ENCODE measurements around the gene MAJIN.

Gene MAJIN

DNA sequence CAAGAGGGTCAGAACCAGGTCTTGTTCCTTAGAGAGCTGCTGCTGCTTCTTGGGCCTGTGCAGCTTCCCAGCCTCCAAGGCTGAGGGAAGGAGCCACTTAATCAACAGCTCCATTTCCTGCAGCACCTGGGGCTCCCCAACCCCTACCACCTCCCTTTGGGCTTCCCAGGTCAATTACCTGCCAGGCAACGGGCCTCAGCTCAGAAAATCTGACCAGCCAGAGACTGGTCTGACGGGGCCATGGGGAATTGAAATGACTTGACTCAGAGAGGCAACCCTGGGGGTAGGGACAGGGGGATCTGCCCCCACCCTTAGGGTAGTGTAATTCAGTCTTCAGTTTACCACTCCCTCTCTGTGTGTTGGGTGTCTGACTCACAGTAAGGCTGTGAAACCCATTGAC, 4.7 kb upstream of the MAJIN start:
- no peaks in the 10 kb centered on the region for H3K27me3 ChIP-seq (ENCODE audit: low read length)
- no peak for TF ChIP-seq EZH2phosphoT487 (conservative IDR thresholded peaks at IDR 0.05; ENCODE audit: low read length)
- TF ChIP-seq, protein P1, sequence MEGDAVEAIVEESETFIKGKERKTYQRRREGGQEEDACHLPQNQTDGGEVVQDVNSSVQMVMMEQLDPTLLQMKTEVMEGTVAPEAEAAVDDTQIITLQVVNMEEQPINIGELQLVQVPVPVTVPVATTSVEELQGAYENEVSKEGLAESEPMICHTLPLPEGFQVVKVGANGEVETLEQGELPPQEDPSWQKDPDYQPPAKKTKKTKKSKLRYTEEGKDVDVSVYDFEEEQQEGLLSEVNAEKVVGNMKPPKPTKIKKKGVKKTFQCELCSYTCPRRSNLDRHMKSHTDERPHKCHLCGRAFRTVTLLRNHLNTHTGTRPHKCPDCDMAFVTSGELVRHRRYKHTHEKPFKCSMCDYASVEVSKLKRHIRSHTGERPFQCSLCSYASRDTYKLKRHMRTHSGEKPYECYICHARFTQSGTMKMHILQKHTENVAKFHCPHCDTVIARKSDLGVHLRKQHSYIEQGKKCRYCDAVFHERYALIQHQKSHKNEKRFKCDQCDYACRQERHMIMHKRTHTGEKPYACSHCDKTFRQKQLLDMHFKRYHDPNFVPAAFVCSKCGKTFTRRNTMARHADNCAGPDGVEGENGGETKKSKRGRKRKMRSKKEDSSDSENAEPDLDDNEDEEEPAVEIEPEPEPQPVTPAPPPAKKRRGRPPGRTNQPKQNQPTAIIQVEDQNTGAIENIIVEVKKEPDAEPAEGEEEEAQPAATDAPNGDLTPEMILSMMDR (IDR thresholded peaks at IDR 0.05; ENCODE audit: insufficient read depth, low read length, poor library complexity, severe bottlenecking), result no peak
- no peaks in the 10 kb centered on the region for H4K20me1 ChIP-seq (ENCODE audit: low read depth, low read length)
- no peak overlapping the region for H3K9ac ChIP-seq (ENCODE audit: low read length)
- no peak overlapping the region for H3K4me2 ChIP-seq (ENCODE audit: low read depth, low read length, poor library complexity, severe bottlenecking)
- H3K9me3 ChIP-seq (ENCODE audit: insufficient read depth, low read length), result no peaks in the 10 kb centered on the region
- no peaks in the 10 kb centered on the region for H3K79me2 ChIP-seq (ENCODE audit: insufficient read depth, low read length)
- no peaks in the 10 kb centered on the region for H3K9me2 ChIP-seq (replicated peaks; ENCODE audit: insufficient read depth, low read length)
- H3K27ac ChIP-seq (ENCODE audit: low read depth, low read length), result no peak overlapping the region
- peaks cover 20% of the 10 kb centered on the region for H3F3A ChIP-seq (ENCODE audit: insufficient read depth)
- no peak overlapping the region for H2AFZ ChIP-seq (ENCODE audit: low read depth, low read length, severe bottlenecking)
- no peak overlapping the region for H3K4me3 ChIP-seq (ENCODE audit: insufficient read depth, low read length, poor library complexity, severe bottlenecking)
- no peaks in the 10 kb centered on the region for H3K36me3 ChIP-seq (ENCODE audit: low read length)

DNA sequence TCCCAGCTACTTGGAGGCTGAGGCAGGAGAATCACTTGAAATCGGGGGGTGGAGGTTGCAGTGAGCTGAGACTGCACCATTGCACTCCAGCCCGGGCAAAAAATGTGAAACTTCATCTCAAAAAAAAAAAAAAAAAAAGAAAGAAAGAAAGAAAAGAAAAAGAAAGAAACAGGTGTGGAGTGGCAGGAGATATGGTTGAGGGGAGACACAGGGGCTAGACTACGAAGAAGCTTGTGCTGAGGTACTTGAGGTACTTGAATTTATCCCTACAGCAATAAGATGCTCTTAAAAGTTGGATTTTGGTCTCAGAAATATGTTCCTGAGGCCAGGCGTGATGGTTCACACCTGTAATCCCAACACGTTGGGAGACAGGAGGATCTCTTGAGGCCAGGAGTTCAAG, 2.2 kb upstream of the MAJIN start:
- no peaks in the 10 kb centered on the region for H3K36me3 ChIP-seq (ENCODE audit: low read length)

DNA sequence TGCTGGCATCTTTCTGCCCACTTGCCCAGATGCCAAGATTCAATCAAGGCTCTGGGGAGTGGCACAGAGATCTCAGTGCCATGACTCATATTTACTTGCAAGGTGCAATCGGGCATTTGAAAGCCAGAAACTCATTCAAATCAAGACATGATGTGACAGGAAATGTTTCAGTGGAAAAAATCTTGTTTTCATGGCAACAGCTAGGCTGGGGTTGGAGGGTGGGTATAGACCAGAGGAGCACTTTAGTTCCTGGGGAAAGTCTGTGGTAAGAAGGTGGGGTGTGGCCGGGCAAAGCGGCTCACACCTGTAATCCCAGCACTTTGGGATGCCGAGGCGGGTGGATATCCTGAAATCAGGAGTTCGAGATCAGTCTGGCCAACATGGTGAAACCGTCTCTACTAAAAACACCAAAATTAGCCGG, 1.2 kb downstream of the MAJIN start:
- H3K9ac ChIP-seq (ENCODE audit: low read length), result no peak overlapping the region
- no peaks in the 10 kb centered on the region for H3K79me2 ChIP-seq (ENCODE audit: insufficient read depth, low read length)
- no peaks in the 10 kb centered on the region for H3K27me3 ChIP-seq (ENCODE audit: low read length)
- no peaks in the 10 kb centered on the region for H3K9me3 ChIP-seq (ENCODE audit: insufficient read depth, low read length)
- no peak overlapping the region for H2AFZ ChIP-seq (ENCODE audit: low read depth, low read length, severe bottlenecking)
- H3K4me2 ChIP-seq (ENCODE audit: low read depth, low read length, poor library complexity, severe bottlenecking), result no peak overlapping the region
- no peak overlapping the region for H3K27ac ChIP-seq (ENCODE audit: low read depth, low read length)
- H3K9me2 ChIP-seq (replicated peaks; ENCODE audit: insufficient read depth, low read length), result no peaks in the 10 kb centered on the region
- no peaks in the 10 kb centered on the region for H4K20me1 ChIP-seq (ENCODE audit: low read depth, low read length)
- H3K36me3 ChIP-seq (ENCODE audit: low read length), result no peaks in the 10 kb centered on the region
- TF ChIP-seq, protein P1 (IDR thresholded peaks at IDR 0.05; ENCODE audit: insufficient read depth, low read length, poor library complexity, severe bottlenecking), result no peak
- no peak for TF ChIP-seq EZH2phosphoT487 (conservative IDR thresholded peaks at IDR 0.05; ENCODE audit: low read length)
- H3K4me3 ChIP-seq (ENCODE audit: insufficient read depth, low read length, poor library complexity, severe bottlenecking), result no peak overlapping the region
- H3F3A ChIP-seq (ENCODE audit: insufficient read depth), result peaks cover 20% of the 10 kb centered on the region

More for the DNA sequence above, 2.2 kb upstream of the MAJIN start:
- Histone ChIP-seq H3F3A (ENCODE audit: insufficient read depth) (peaks cover 20% of the 10 kb centered on the region), H4K20me1 (ENCODE audit: low read depth, low read length) (no peaks in the 10 kb centered on the region), H3K27ac (ENCODE audit: low read depth, low read length) (peak overlapping the region; percentile 71), H3K9me3 (ENCODE audit: insufficient read depth, low read length) (no peaks in the 10 kb centered on the region), H3K4me2 (ENCODE audit: low read depth, low read length, poor library complexity, severe bottlenecking) (peak overlapping the region; percentile 42), H3K27me3 (ENCODE audit: low read length) (no peaks in the 10 kb centered on the region), H2AFZ (ENCODE audit: low read depth, low read length, severe bottlenecking) (no peak overlapping the region), H3K79me2 (ENCODE audit: insufficient read depth, low read length) (no peaks in the 10 kb centered on the region), H3K9ac (ENCODE audit: low read length) (0 out of 2 replicates have a peak overlapping the region, but pooled peaks have one; percentile 16), H3K9me2 (replicated peaks; ENCODE audit: insufficient read depth, low read length) (no peaks in the 10 kb centered on the region), H3K4me3 (ENCODE audit: insufficient read depth, low read length, poor library complexity, severe bottlenecking) (peak overlapping the region; percentile 6)
- no peak for TF ChIP-seq EZH2phosphoT487 (conservative IDR thresholded peaks at IDR 0.05; ENCODE audit: low read length)
- TF ChIP-seq, protein P1 (IDR thresholded peaks at IDR 0.05; ENCODE audit: insufficient read depth, low read length, poor library complexity, severe bottlenecking), result no peak
